AG09319 (cell line): Measurements from ENCODE around the gene CASR.

Source experiments
- DNase-seq: peaks from one replicate; pipeline ENCODE4 v3.0.0-alpha.2; 2010; ENCODE audit warnings: low read depth; ENCODE audit errors: extremely low read depth
- CTCF ChIP-seq: IDR thresholded peaks from 2 replicates; pipeline ENCODE4 v1.5.1; 2011; ENCODE audit warnings: low read depth, mild to moderate bottlenecking, inconsistent platforms, low read length, moderate library complexity

Gene CASR

GRCh38 chr3:122269045-122269444 lies 85.6 kb downstream of the CASR start:
- DNase-seq, result no peak
- TF ChIP-seq CTCF, result no peak

- TF ChIP-seq CTCF, result no peak
- no peak for DNase-seq
Measured at GRCh38 chr3:122271246-122271898, 87.9 kb downstream of the CASR start.

GRCh38 chr3:122272879-122273278 lies 89.4 kb downstream of the CASR start:
- no peak for DNase-seq
- no peak for TF ChIP-seq CTCF

- TF ChIP-seq CTCF, result no peak
- no peak for DNase-seq
Measured at GRCh38 chr3:122273498-122273897, 90.0 kb downstream of the CASR start.

GRCh38 chr3:122281891-122282290 lies 98.4 kb downstream of the CASR start:
- DNase-seq, result no peak
- TF ChIP-seq CTCF, result no peak

GRCh38 chr3:122283796-122284445 lies 100.5 kb downstream of the CASR start:
- no peak for TF ChIP-seq CTCF
- no peak for DNase-seq

GRCh38 chr3:122284486-122284885 lies 101.0 kb downstream of the CASR start:
- DNase-seq, result no peak
- no peak for TF ChIP-seq CTCF
